CD4-positive, alpha-beta T cell treated with Interleukin-12 subunit alpha and Interleukin-12 subunit beta, for 1 hour (primary cell): ENCODE measurements around the gene LRRC59.

Source experiments
- DNase-seq: peaks from one replicate; pipeline ENCODE4 v3.0.0-alpha.2; 2020

Gene LRRC59

DNA sequence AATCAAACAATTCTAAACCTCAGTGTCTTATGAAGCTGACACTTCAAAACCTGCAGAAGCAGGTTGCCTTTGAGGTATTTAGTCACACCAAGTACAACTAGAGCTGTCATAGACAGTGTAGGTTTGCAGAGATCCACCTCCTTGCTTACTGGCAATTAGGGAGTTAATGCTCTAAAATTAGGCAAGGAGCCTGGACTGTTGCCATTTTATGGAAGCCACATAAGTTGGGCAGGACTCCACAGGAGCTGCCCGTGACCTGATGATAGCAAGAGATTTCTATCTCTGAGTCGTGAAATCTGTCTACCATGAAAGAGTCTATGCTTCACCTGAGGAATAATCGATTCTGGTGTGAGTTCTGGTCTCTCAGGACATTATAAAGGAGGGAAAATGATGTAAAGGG is 15.4 kb downstream of the LRRC59 start:
- no peak for DNase-seq

DNA sequence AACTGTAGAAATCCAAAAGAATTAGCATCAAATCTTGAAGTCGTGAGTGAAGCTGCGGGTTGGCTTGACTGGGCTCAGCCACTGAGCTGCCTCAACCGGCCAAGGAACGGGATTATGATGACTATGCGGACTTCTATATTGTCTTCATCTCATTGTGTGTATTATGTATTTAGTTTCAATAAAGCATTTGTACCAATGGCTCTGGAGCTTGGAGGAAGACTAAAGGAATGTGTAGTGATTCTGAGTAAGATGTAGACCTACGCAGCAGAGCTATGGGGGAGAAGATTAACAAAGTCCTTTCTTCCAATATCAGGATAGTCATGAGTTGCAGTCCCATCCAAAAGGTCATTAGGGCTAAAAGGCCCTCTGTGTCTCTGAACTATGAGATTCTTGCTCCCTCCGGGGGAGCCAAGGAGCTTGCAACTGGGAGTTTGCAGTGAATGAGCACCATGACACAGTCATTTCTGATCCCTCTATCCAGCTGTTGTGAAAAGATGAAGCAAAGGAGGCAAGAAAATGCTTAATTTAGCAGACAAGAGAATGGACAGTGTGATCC is 16.0 kb downstream of the LRRC59 start:
- DNase-seq = no peak

DNA sequence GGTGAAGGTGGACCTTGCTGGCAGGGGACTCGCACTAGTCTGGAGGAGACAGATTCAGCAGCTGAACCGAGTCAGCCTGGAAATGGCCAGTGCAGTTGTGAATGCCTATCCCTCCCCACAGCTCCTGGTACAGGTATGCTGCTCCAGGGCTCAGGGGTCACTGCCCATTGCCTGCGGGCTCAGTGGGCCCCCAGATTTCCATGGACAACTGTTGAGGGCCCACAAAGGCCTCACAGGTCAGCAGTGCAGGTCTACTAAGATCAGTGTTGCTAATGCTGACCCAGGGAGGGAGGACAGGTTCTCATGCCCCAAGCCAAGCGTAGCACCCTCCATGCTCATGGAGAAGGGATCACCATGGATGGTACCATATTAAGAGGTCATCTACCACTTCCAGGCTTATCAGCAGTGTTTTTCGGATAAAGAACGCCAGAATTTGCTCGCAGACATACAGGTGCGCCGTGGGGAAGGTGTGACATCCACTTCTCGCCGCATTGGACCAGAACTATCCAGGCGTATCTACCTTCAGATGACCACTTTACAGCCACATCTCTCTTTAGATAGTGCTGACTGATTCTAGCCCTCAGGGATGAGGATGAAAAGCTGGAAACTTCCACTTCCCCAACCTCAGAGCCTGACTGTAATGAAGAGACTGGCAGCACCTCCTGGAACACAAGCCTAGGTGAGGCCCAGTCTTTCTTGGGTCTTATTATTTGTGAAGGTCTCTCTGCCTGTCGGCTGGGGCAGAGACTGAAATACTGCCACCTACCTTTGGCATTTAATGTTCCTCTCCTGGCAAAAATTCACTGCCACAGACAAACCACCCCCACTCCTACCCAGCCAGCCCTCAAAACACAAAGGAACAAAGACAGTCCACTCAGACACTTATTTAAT is 16.7 kb downstream of the LRRC59 start:
- DNase-seq = no peak

DNA sequence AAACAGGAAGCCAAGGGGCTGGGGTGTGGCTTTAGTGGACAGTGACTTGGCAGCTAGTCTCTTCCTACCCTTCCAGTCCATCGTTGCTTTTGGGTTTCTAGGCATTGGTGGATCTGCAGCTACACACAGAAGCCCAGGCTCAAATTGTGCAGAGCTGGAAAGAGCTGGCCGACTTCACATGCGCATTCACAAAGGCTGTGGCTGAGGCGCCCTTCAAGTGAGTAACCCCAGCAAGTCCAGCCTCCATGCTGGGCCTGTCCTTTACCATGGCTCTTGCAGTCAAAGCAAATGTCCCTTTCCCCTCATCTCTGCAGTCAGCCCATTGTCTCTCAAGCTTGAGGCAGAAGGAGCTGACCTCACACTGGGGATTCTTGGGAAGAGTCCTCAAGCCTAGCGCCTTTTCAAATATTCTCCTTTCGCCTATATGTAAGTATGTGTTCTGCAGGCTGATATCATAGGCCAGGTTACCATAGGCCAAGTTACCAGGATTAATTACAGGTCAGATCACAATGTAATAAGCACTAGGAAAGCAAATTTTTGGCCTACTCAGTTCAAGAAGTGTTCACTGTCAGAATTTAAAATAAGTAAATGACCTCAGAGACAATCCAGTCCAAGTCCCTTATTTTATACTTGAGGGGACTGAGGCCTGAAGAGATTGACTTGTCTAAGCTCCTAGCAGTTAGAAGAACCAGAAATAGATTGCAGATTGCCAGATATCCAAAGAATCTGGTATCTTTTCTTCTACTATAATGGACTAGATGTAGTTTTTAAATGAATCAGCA is 17.8 kb downstream of the LRRC59 start:
- DNase-seq = no peak

DNA sequence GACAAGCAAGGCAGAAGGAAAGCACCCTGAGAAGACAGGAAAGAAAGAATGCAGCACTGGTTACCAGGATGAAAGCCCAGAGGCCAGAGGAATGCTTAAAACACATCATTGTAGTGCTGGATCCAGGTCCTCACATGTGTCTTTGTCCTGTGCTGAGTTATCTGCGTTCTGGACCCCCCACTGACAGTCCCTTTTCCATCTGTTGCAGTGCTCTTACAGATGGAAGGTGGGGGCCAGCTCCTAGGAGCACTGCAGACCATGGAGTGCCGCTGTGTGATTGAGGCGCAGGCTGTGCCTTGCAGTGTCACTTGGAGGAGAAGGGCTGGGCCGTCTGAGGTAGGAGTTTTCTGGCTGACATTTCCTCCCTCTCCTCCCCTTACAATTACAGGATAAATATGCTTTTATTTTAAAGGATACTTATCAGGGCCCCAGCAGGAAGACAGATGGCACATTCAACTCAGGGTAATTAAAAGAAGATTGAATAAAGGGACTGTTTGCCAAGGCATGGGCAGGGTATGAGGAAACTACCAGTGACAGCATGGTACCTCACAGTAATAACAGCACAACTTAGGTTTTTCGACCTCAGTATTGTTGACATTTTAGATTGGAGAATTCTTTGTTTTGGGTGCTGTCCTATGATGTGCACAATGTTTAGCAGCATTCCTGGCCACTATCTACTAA is 21.3 kb downstream of the LRRC59 start:
- DNase-seq = no peak

DNA sequence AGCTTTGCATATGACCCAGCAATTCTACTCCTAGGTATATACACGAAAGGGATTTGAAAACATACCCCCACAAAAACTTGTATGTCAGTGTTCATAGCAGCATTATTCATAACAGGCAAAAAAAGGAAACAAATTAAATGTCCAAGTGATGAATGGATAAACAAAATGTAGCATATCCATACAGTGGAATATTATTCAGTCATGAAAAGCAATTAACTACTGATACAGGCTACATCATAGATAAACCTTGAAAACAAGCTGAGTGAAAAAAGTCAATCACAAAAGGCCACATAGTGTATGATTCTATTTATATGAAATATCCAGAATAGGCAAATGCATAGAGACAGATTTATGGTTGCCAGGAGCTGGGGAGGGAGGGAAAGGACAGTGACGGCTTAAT is 23.6 kb downstream of the LRRC59 start:
- DNase-seq = no peak

DNA sequence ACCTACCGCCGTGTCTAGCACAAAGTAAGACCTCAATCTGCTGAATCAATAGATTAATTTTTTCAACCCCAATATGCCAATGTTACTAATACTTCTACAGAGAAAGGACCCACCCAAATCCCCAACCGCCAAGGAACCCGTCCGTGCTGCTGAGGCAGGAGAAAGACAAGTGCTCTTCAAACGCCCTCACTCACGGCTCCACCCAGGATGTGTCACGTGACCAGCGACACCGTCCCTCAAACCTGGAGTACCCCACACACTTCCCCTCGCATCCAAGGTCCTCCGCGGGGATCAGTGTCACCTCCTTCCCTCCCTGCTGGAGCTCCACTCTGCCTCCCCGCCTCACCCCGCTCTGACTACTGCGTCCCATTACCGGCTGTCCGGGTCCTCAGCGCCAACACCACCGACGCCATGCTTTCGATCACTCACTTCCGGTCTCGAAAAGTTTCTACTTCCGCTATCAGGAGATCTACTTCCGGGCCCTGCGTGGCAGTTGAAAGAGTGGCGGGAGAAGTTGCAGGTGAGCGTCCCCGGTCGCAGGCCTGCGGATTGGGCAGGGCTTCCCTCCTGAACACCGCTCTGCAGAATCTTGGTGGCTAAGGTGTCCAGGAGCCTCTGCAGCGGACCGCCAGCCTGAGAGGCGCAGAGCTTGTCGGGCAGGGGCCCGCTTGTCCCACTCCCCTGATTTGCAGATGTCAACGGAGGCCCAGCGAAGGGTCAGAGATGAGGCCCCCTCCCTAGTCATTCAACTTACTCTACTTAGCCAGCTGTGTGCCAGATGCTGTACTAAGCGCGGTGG is 24.4 kb downstream of the LRRC59 start, which contains the start of the genes EME1 and MRPL27:
Gene EME1, plus strand, starts transcription at position 472 of the 799 bp plus-strand sequence. CDS start 1,980 bp downstream, outside the sequence.
Gene MRPL27, minus strand, starts transcription at position 427 of the 799 bp plus-strand sequence. Its CDS starts 14 bp downstream, at position 413.
- peak; percentile 89 for DNase-seq

DNA sequence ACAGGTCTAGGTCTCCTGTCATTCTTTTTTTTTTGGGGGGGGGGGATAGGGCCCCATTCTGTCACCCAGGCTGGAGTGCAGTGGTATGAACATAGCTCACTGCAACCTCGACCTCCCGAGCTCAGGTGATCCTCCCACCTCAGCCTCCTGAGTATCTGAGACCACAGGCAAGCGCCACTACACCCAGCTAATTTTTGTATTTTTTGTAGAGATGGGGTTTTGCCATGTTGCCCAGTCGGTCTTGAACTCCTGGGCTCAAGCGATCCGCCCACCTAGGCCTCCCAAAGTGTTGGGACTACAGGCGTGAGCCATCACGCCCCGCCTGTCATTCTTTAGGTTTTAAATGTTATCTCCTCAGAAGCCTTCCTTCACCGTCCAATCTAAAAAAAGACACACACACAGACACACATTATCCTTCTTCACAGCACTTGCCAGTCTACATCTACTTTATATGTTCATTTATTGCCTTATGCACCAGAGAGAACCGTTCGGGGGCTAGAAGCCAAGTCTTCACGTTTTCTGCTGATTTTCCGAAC is 25.0 kb downstream of the LRRC59 start:
- no peak for DNase-seq

DNA sequence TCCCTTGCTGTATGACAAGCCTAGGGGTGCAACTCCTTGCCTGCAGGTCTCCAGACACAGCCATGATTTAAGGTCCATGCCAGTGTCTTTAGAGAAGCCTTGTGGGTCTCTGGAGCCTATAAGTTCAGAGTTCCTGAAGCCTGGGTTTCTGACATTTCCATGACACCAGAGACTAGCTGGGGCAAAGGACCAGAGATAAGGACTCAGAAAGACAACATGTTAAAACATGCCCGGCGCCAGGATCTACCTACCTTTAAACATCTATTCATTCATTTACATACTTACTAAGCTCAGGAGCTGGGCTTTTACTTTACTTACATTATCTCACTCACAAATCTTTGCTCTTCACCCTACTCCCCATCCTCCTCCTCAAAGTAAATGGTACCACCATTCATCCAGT is 25.8 kb downstream of the LRRC59 start:
- DNase-seq = no peak

DNA sequence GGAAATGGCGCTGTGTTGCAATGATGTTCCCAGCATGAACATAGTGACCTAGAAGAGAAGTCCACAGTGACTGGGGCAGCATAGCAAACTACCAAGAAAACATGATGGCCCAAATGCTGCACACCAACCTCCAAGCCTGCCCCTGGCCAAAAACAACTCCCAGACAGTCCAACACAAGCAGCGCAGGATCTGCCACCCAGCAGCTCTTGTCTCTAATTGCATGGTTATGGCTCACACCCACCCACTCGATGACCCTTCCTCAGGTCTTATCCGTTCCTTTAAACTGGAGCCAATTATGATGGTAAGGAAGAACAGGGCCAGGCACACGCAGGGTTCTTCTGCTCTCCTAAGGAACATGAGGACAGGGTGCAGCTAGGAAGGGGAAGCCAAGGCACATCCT is 27.3 kb downstream of the LRRC59 start:
- no peak for DNase-seq

DNA sequence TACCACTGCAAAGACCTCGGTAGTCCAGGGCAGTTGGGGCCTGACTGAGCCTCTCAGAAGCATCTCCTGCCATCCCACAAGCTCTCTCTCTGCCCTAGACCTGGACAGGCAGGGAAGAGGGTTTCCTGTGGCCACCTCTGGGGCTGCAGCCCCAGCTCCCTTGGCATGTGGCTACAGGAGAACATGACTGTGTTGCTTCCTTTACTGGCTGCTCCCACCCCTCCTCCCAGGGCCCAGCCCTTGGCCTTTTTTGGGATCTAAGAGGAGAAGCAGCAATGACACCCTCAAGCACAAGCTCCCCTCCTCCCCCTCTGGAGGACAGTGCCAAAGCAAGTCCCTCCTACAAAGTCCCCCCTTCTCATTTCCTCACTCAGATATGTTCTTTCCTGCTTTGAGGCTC is 29.9 kb downstream of the LRRC59 start:
- no peak for DNase-seq

DNA sequence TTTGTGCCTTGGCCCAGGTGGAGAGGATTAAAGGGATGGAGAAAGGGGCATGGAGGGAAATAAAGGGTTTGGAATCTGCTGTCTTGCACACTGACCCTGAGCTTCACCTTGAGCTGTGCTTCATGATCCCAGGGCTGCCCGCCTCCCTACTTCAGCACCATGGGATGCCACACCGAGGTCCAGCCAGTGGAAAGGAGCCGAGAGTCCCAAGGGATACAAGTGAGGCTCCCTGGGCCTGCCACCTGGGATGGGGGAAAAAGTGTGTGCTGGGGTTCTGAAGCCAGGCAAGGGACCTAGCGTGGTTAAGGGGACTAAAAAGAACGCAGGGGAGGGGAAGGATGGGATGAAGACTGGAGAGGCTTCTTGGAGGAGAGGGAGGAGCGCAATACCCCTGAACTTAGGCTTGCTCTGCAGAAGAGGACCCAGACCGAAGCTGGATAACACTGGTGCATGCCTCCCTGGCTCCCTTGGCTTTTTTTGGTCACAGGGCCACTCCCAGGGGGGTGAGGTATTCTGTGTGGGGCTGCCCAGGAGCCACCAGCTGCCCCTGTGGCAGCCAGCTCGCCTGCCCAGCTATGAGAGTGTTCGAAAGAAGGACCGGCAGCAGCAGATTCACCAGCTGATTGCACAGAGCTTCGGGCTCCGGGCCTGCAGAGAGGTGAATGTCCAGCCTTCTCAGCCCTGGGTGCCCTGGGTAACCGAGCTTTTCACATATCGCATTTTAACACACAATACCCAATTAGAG is 31.5 kb downstream of the LRRC59 start:
- DNase-seq = no peak

DNA sequence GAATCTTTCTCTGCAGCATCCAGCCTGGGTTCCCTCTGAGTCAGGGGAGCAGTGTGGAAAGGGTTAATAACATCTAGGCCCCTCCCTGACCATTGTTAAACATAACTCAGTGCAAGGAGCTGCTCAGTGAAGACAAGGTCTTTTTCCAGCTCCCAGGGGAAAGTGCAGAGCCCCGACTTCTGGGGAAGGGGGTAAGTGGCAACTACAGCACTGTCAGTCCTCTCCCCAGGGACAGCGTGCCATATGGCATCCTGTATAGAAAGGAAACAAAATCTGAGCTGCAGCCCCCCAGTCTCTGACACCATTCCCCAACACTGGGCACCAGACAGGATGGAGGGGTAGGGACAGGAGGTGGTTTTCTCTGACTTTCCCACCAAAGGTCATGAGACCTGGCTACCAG is 32.2 kb downstream of the LRRC59 start:
- DNase-seq = no peak

DNA sequence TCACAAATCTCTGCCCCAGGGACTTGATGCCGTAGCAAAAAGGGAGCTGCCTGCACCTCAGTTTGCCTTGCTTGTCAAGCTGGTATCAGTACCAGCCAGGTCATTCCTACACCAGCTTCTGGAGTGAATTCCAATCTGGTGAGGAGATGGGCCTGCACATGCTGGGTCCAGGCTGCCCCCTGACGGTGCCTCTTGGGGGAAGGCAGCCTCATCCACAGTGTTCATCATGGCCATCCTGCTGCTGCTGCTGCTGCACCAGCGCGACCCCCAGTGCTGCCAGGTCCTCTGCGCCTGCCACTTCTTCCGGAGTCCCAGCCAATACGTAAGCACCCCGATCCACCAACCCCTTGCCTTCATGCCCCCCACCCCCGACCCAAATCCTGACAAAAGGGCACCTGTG is 32.6 kb downstream of the LRRC59 start:
- no peak for DNase-seq

DNA sequence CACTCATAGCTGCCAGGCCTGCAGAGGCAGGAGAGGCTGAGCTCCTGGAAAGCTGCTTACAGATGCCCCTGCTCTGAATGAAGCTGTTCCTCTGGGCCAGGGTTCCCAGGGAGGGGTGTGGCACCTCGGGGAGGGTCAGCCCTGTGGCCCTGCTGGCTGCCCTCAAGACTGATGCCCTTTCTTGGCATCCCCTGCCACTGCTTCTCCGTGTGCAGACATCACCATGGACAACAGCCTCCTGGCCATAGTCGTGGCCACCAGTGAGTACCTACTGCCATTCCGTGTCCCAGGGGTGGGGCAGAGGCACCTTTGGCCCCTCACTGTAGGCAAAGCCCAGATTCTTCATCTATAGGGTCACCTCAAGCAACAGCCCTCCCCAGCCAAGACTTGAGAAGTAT is 33.3 kb downstream of the LRRC59 start:
- no peak for DNase-seq

DNA sequence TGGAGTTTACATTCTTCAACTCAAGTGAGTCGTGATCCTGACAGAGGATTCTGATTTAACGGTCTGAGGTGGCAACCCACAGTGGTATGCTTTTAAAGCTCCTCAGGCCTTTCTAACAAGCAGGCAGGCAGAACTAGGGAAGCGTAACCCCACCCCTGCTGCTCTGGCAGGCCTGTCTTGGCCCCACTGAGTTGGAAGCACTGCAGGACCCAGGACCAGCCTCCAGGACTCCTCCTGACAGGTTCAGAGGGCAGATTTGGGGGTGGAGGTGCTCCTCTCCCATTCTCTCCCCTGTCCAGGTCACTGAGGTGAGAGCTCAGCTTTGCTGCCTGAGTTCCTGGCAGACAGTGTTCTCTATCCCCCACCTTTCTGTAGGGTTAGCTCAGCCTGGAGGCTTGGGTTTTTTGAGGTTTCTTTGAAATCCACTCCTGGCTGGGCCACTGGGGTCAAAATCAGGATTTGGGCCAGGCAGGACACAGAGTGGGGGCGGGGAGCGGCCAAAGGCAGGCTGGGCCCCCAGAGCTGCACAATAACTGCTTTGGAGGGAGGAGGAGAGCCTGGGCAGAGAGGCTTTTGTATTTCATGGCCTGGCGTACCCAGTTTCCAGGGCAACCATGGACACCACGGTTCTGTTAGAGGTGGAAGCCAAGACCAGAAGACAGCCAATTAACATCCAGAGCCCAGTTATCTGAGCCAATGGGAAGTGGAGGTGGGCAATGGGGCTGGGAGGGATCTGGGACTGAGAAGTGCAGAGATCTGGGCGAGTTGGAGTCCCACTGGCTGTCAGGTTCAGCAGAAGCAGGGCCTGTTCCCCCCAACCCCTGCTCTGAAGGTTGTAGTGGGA is 33.9 kb downstream of the LRRC59 start:
- no peak for DNase-seq

DNA sequence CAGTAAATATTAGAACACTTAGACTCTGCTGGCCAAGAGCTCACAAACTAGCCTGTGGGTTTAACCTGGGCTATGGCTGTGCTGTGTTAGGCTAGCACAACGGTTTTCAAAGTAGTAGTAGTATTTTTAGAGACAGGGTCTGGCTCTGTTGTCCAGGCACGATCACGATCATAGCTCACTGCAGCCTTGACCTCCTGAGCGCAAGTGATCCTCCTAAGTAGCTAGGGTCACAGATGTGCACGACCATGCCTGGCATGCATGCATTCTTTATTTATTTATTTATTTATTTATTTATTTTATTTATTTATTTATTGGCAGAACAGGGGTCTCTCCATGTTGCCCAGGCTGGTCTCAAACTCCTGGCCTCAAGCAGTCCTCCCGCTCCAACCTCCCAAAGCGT is 34.7 kb downstream of the LRRC59 start:
- no peak for DNase-seq

DNA sequence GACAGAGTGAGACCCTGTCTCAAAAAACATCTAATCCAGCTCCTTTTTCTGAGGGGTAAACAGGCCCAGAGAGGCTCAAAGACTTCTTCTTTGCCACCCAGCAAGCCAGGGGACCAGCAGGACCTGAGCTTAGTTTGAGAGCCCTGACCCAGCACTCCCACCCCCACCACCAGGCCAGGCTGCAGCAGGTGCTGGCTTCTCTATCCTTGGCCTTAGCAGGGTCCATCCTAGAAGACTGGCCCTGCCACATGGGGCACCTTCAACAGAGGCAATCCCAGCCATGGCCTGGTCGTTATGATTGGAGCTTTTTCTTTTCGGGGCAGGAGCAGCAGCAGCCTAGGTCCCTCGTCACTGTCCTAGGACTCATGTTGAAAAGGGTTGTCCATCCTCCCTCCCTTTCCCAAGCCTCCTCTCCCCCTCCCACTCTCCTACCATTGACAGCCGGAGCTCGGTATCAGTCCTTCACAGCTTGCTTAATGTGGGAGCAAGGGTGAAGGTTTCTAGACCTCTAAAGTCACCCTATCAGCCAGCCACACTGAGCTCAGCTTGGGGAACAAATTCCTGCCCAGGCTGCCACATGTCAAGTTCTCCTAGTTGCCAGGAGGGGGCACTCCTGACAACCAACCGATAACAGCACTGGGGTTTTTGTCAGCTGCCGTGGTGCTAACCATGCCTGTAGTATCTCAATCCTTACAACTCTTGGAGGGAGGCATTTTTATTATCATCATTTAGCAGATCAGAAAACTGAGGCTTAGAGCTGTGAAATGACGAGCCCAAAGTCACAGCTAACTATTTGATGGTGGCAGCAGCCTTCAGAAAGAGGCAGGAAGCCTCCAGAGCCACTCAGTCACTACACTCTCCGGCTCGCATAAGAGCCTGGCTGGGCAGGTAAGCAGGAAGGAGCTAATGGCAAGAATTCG is 35.5 kb downstream of the LRRC59 start:
- DNase-seq = peak; percentile 72
